Measurements from ENCODE around the gene PTPRG.

PTPRG gene

GRCh38 chr3:62144482-62144881 lies 583.1 kb downstream of the PTPRG start:
- no peak for DNase-seq

- DNase-seq: no peak
Observed at GRCh38 chr3:62145086-62145757, 583.9 kb downstream of the PTPRG start.

- DNase-seq: no peak
Observed at GRCh38 chr3:62149539-62149938, 588.2 kb downstream of the PTPRG start.

- DNase-seq: no peak
Observed at GRCh38 chr3:62149962-62150361, 588.6 kb downstream of the PTPRG start.

GRCh38 chr3:62151591-62151990 lies 590.2 kb downstream of the PTPRG start:
- DNase-seq: no peak

GRCh38 chr3:62153231-62153630 lies 591.9 kb downstream of the PTPRG start:
- no peak for DNase-seq

- no peak for DNase-seq
Observed at GRCh38 chr3:62154457-62155148, 593.2 kb downstream of the PTPRG start.

- no peak for DNase-seq
Observed at GRCh38 chr3:62159056-62159708, 597.8 kb downstream of the PTPRG start.

GRCh38 chr3:62159709-62160092 lies 598.3 kb downstream of the PTPRG start:
- DNase-seq: no peak

- DNase-seq: no peak
Observed at GRCh38 chr3:62161371-62161770, 600.0 kb downstream of the PTPRG start.

- DNase-seq: no peak
Observed at GRCh38 chr3:62164196-62164595, 602.8 kb downstream of the PTPRG start.

GRCh38 chr3:62164746-62165145 lies 603.4 kb downstream of the PTPRG start:
- no peak for DNase-seq

- DNase-seq: no peak
Observed at GRCh38 chr3:62167566-62168262, 606.3 kb downstream of the PTPRG start.

GRCh38 chr3:62168356-62168755 lies 607.0 kb downstream of the PTPRG start:
- no peak for DNase-seq

- DNase-seq: no peak
Observed at GRCh38 chr3:62169906-62170660, 608.7 kb downstream of the PTPRG start.

- no peak for DNase-seq
Observed at GRCh38 chr3:62171789-62172188, 610.4 kb downstream of the PTPRG start.

- DNase-seq: no peak
Observed at GRCh38 chr3:62172199-62172598, 610.8 kb downstream of the PTPRG start.

- no peak for DNase-seq
Observed at GRCh38 chr3:62173939-62174515, 612.7 kb downstream of the PTPRG start.

GRCh38 chr3:62175161-62175560 lies 613.8 kb downstream of the PTPRG start:
- DNase-seq: no peak

- DNase-seq: no peak
Observed at GRCh38 chr3:62178032-62178431, 616.7 kb downstream of the PTPRG start.

- DNase-seq: no peak
Observed at GRCh38 chr3:62178739-62179600, 617.6 kb downstream of the PTPRG start.
